H9 (cell line): ENCODE data around the gene TRIO. TPM values are rescaled to one million over a fixed set of nuclear protein-coding genes. Genes with fewer than 3 reads are reported as not detected.

Source experiments
- DNase-seq: peaks from one replicate; pipeline ENCODE4 v3.0.0-alpha.2; 2017
- H2AFZ ChIP-seq: one replicate; pipeline ENCODE4 v1.6.1; 2013; ENCODE audit warnings: mild to moderate bottlenecking, low read length, control low read depth, moderate library complexity
- H2AK5ac ChIP-seq: 2 replicates; pipeline ENCODE4 v1.6.1; 2013; ENCODE audit warnings: low read length, control low read depth, mixed read lengths; ENCODE audit not compliant: insufficient read length
- H2BK120ac ChIP-seq: one replicate; pipeline ENCODE4 v1.6.1; 2013; ENCODE audit warnings: low read depth, mild to moderate bottlenecking, low read length, control low read depth, inconsistent platforms; ENCODE audit not compliant: poor library complexity, severe bottlenecking
- H2BK12ac ChIP-seq: 2 replicates; pipeline ENCODE4 v1.6.1; 2013; ENCODE audit warnings: low read length, control low read depth, mixed read lengths, low read depth; ENCODE audit not compliant: insufficient read length
- H2BK15ac ChIP-seq: 2 replicates; pipeline ENCODE4 v1.6.1; 2013; ENCODE audit warnings: low read depth, low read length, control low read depth
- H2BK20ac ChIP-seq: one replicate; pipeline ENCODE4 v1.6.1; 2013; ENCODE audit warnings: low read depth, mild to moderate bottlenecking, low read length, control low read depth, inconsistent platforms; ENCODE audit not compliant: poor library complexity, severe bottlenecking
- H2BK5ac ChIP-seq: 2 replicates; pipeline ENCODE4 v1.6.1; 2013; ENCODE audit warnings: low read length, control low read depth, mixed read lengths; ENCODE audit not compliant: insufficient read length
- H3K14ac ChIP-seq: 2 replicates; pipeline ENCODE4 v1.6.1; 2013; ENCODE audit warnings: low read length, control low read depth; ENCODE audit not compliant: insufficient read depth
- H3K18ac ChIP-seq: 2 replicates; pipeline ENCODE4 v1.6.1; 2013; ENCODE audit warnings: low read depth, mild to moderate bottlenecking, mixed read lengths, low read length, control low read depth; ENCODE audit not compliant: insufficient read length
- H3K23ac ChIP-seq: 2 replicates; pipeline ENCODE4 v1.6.1; 2013; ENCODE audit warnings: low read length, control low read depth, mixed read lengths, low read depth; ENCODE audit not compliant: insufficient read length
- H3K23me2 ChIP-seq: 2 replicates; pipeline ENCODE4 v1.6.1; 2013; ENCODE audit warnings: low read depth, mild to moderate bottlenecking, mixed read lengths, low read length, control low read depth; ENCODE audit not compliant: insufficient read length, poor library complexity, severe bottlenecking
- H3K27ac ChIP-seq: 2 replicates; pipeline ENCODE4 v1.5.1; 2013; ENCODE audit warnings: low read length, control low read depth, mixed read lengths, low read depth; ENCODE audit not compliant: insufficient read length
- H3K27me3 ChIP-seq: 2 replicates; pipeline ENCODE4 v1.6.1; 2013; ENCODE audit warnings: low read length, control low read depth, inconsistent platforms; ENCODE audit not compliant: insufficient read depth
- H3K4ac ChIP-seq: 2 replicates; pipeline ENCODE4 v1.6.1; 2013; ENCODE audit warnings: low read depth, mild to moderate bottlenecking, control low read depth, inconsistent platforms, low read length, moderate library complexity
- H3K4me1 ChIP-seq: 2 replicates; pipeline ENCODE4 v1.6.1; 2013; ENCODE audit warnings: low read length, control low read depth, inconsistent platforms; ENCODE audit not compliant: insufficient read depth
- H3K4me2 ChIP-seq: 2 replicates; pipeline ENCODE4 v1.6.1; 2013; ENCODE audit warnings: low read length, control low read depth, mixed read lengths; ENCODE audit not compliant: insufficient read length, insufficient read depth
- H3K56ac ChIP-seq: 2 replicates; pipeline ENCODE4 v1.6.1; 2013; ENCODE audit warnings: low read depth, mild to moderate bottlenecking, mixed read lengths, low read length, control low read depth; ENCODE audit not compliant: insufficient read length
- H3K79me1 ChIP-seq: 2 replicates; pipeline ENCODE4 v1.6.1; 2013; ENCODE audit warnings: low read depth, mild to moderate bottlenecking, moderate library complexity, low read length, control low read depth, inconsistent platforms; ENCODE audit not compliant: insufficient read depth, poor library complexity, severe bottlenecking
- H3K79me2 ChIP-seq: 2 replicates; pipeline ENCODE4 v1.6.1; 2013; ENCODE audit warnings: low read length, control low read depth, inconsistent platforms; ENCODE audit not compliant: insufficient read depth
- H3K9ac ChIP-seq: 2 replicates; pipeline ENCODE4 v1.6.1; 2013; ENCODE audit warnings: low read length, control low read depth, mixed read lengths; ENCODE audit not compliant: insufficient read length; ENCODE audit errors: extremely low read depth
- H3K9me3 ChIP-seq: one replicate; pipeline ENCODE4 v1.6.1; 2013; ENCODE audit warnings: low read depth, low read length, inconsistent platforms; ENCODE audit not compliant: control insufficient read depth
- H3T11ph ChIP-seq: one replicate; pipeline ENCODE4 v1.6.1; 2013; ENCODE audit warnings: mild to moderate bottlenecking, low read length, control low read depth, inconsistent platforms
- H4K20me1 ChIP-seq: one replicate; pipeline ENCODE4 v1.6.1; 2013; ENCODE audit not compliant: control insufficient read depth, insufficient read length, insufficient read depth
- H4K5ac ChIP-seq: 2 replicates; pipeline ENCODE4 v1.6.1; 2013; ENCODE audit warnings: low read depth, mild to moderate bottlenecking, mixed read lengths, low read length, control low read depth; ENCODE audit not compliant: insufficient read length
- H4K8ac ChIP-seq: replicated peaks from 2 replicates; pipeline ENCODE4 v1.6.1; 2013; ENCODE audit warnings: low read length, control low read depth, mixed read lengths, low read depth; ENCODE audit not compliant: insufficient read length
- H4K91ac ChIP-seq: 2 replicates; pipeline ENCODE4 v1.6.1; 2013; ENCODE audit warnings: low read depth, mild to moderate bottlenecking, moderate library complexity, mixed read lengths, low read length, control low read depth; ENCODE audit not compliant: insufficient read length
- H3K27ac Mint-ChIP-seq, 3 experiments: 2 replicates in 2 of 3; 3 replicates in 1 of 3; pipeline ENCODE4 v1.8.0; 2020 to 2021; ENCODE audit warnings: mixed read lengths in 3 of 3, mild to moderate bottlenecking in 1 of 3, moderate library complexity in 1 of 3
- H3K27me3 Mint-ChIP-seq: 2 replicates; pipeline ENCODE4 v1.8.0; 2021; ENCODE audit warnings: low read depth, mild to moderate bottlenecking, moderate library complexity, mixed read lengths
- H3K36me3 Mint-ChIP-seq, 3 experiments: 2 replicates in 2 of 3; 3 replicates in 1 of 3; pipeline ENCODE4 v1.8.0; 2020 to 2021; ENCODE audit warnings: low read depth in 3 of 3, mixed read lengths in 3 of 3; ENCODE audit not compliant: insufficient read depth in 1 of 3
- H3K4me1 Mint-ChIP-seq, 2 experiments: 2 replicates each; pipeline ENCODE4 v1.8.0; 2020; ENCODE audit warnings: mixed read lengths in 2 of 2
- H3K4me3 Mint-ChIP-seq, 2 experiments: 2 replicates in 1 of 2; 3 replicates in 1 of 2; pipeline ENCODE4 v1.8.0; 2020 to 2021; ENCODE audit warnings: mild to moderate bottlenecking in 2 of 2, mixed read lengths in 2 of 2, moderate library complexity in 1 of 2
- H3K9me3 Mint-ChIP-seq, 2 experiments: 2 replicates in 1 of 2; 3 replicates in 1 of 2; pipeline ENCODE4 v1.8.0; 2020; ENCODE audit warnings: mild to moderate bottlenecking in 2 of 2, mixed read lengths in 2 of 2, moderate library complexity in 1 of 2
- CTCF ChIP-seq: fragments of 200-600 bp; sonication (generic); conservative IDR thresholded peaks from 3 replicates; pipeline ENCODE4 v1.8.0; 2021; ENCODE audit warnings: antibody characterized with exemption, mild to moderate bottlenecking
- WGBS: extraction: QIAGEN DNeasy Blood & Tissue Kit; methylation state at CpG from one replicate; pipeline ENCODE4 v1.1.7; 2013; ENCODE audit warnings: missing lambda C conversion rate, low lambda C conversion rate, mixed read lengths; ENCODE audit not compliant: insufficient read length; ENCODE audit errors: extremely low coverage; 5-methylcytosine and 5-hydroxymethylcytosine counted together
- total RNA-seq: library from RNA; stranded (reverse); gene quantifications from 2 replicates; pipeline ENCODE4 v1.2.1, GENCODE V29; 2021

The TRIO gene
- total RNA-seq, 1 experiment from 2014 or later: 87.8 TPM

DNA sequence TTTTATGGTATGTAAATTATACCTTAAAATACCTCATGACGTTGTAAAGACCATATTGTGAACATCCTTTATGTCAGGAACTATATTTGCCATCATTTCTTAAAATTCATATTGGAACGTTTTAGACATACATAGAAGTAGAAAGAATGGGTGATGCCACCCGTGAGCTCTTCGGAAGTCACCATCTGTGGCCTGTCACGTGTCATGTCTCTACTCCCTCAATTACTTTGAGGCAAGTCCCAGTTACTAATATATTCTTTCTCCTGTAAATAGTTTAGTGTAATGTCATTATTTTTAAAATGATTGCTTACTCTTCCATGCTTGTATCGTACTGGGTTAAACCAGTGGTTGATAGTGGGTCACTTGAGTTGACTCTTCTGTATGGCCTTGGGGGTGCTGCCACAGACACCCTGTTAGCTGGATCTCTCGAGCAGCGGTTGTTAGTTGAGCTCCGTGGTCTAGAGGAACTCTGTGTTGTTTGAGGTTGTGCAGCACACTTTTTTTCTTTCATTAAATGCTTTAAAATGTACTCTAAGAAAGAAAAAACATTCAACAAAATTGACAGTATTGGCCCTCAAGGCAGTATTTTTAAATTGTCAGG, 66.2 kb downstream of the TRIO start:
- Mint-ChIP-seq H3K9me3 (no peaks in the 10 kb centered on the region), H3K4me1 (peaks cover 26 to 30% of the 10 kb centered on the region in 2 experiments), H3K27me3 (no peaks in the 10 kb centered on the region), H3K36me3 (no peaks in the 10 kb centered on the region), H3K4me3 (no peak overlapping the region), H3K27ac (no peak overlapping the region)
- no peak overlapping the region for H3K23ac ChIP-seq
- no peak overlapping the region for H3K4me2 ChIP-seq
- H3K9me3 ChIP-seq: no peaks in the 10 kb centered on the region
- peaks cover 2% of the 10 kb centered on the region; the same call in 1 of the 2 replicates for H3K4me1 ChIP-seq
- H3K18ac ChIP-seq: no peak overlapping the region
- no peak for DNase-seq
- no peak overlapping the region for H2BK120ac ChIP-seq
- H4K20me1 ChIP-seq: no peaks in the 10 kb centered on the region
- no peak overlapping the region for H3K9ac ChIP-seq
- no peak overlapping the region for H2AK5ac ChIP-seq
- H3K4ac ChIP-seq: no peak overlapping the region
- no peak overlapping the region for H3K27ac ChIP-seq
- no peak overlapping the region for H4K5ac ChIP-seq
- H3K14ac ChIP-seq: no peak overlapping the region
- H2BK12ac ChIP-seq: no peak overlapping the region
- H4K8ac ChIP-seq: no peak overlapping the region
- peaks cover 20% of the 10 kb centered on the region; the same call in 1 of the 2 replicates for H3K79me2 ChIP-seq
- H2BK20ac ChIP-seq: no peak overlapping the region
- TF ChIP-seq CTCF: no peak
- no peak overlapping the region for H4K91ac ChIP-seq
- no peak overlapping the region for H2BK15ac ChIP-seq
- H2BK5ac ChIP-seq: no peak overlapping the region
- no peak overlapping the region for H2AFZ ChIP-seq
- WGBS: no CpG with 5 or more reads among the region's 9 CpGs
- peaks cover 6% of the 10 kb centered on the region for H3K79me1 ChIP-seq
- H3K27me3 ChIP-seq: no peaks in the 10 kb centered on the region
- H3K23me2 ChIP-seq: no peaks in the 10 kb centered on the region
- no peak overlapping the region for H3K56ac ChIP-seq
- H3T11ph ChIP-seq: no peak overlapping the region
